ENCODE data around the gene CISD1. TPM values are rescaled to one million over a fixed set of nuclear protein-coding genes. Genes with fewer than 3 reads are reported as not detected.

Gene CISD1
- total and polyA plus RNA-seq, 9 of the 15 experiments (the other 6 are each of a cell fraction or from before 2014, with no cell fraction given) = 35.8 to 342 (median 118) TPM

- no peak for TF ChIP-seq NUFIP1 (IDR thresholded peaks at IDR 0.05; ENCODE audit: partially characterized antibody)
- TF ChIP-seq RFX1 (IDR thresholded peaks at IDR 0.05) = no peak
- peak; percentile 72 for TF ChIP-seq MAX (CRISPR knock-in tag; IDR thresholded peaks at IDR 0.05)
- no peak for TF ChIP-seq MYNN (IDR thresholded peaks at IDR 0.05)
- no peak for TF ChIP-seq MYNN (CRISPR knock-in tag; IDR thresholded peaks at IDR 0.05)
- TF ChIP-seq ERF (CRISPR knock-in tag; IDR thresholded peaks at IDR 0.05) = 0 out of 2 replicates have a peak, but pooled peaks have one; percentile 46
- TF ChIP-seq JUND (IDR thresholded peaks at IDR 0.05; ENCODE audit: borderline replicate concordance, low read depth, low read length) = peak; percentile 8; the same call in 1 of the 2 replicates
- TF ChIP-seq JUND (tag; IDR thresholded peaks at IDR 0.05; ENCODE audit: borderline replicate concordance, low read depth, low read length) = no peak; the same call in 2 of the 3 replicates
- peak; percentile 87; the same call in 1 of the 2 replicates for TF ChIP-seq E2F4 (CRISPR knock-in tag; IDR thresholded peaks at IDR 0.05; ENCODE audit: low read depth)
- no peak for TF ChIP-seq ARHGAP35 (IDR thresholded peaks at IDR 0.05; ENCODE audit: partially characterized antibody)
- peak; percentile 57; the same call in 1 of the 2 replicates for TF ChIP-seq NCOA6 (IDR thresholded peaks at IDR 0.05)
- 0 out of 2 replicates have a peak, but pooled peaks have one; percentile 5 for TF ChIP-seq ETS1 (conservative IDR thresholded peaks at IDR 0.05; ENCODE audit: control insufficient read depth, low read depth, low read length)
- no peak for TF ChIP-seq DDX20 (tag; IDR thresholded peaks at IDR 0.05; ENCODE audit: low read depth)
- TF ChIP-seq SAP30 (IDR thresholded peaks at IDR 0.05; ENCODE audit: borderline replicate concordance, insufficient read depth, low read depth, low read length, poor library complexity, severe bottlenecking) = peak; percentile 86
- 0 out of 2 replicates have a peak, but pooled peaks have one; percentile 72 for TF ChIP-seq NR4A1 (CRISPR knock-in tag; IDR thresholded peaks at IDR 0.05)
- no peak for TF ChIP-seq NR4A1 (tag; IDR thresholded peaks at IDR 0.05)
- no peak for TF ChIP-seq E2F8 (IDR thresholded peaks at IDR 0.05; ENCODE audit: low read depth, partially characterized antibody)
- peak; percentile 78; the same call in 1 of the 2 replicates for TF ChIP-seq TFAP4 (CRISPR knock-in tag; IDR thresholded peaks at IDR 0.05; ENCODE audit: borderline replicate concordance)
- TF ChIP-seq MYC (IDR thresholded peaks at IDR 0.05; ENCODE audit: low read depth, low read length) = peak; percentile 31; the same call in 1 of the 2 replicates
- TF ChIP-seq MYC (CRISPR knock-in tag; IDR thresholded peaks at IDR 0.05; ENCODE audit: borderline replicate concordance, low read depth) = no peak
- 0 out of 2 replicates have a peak, but pooled peaks have one; percentile 30 for TF ChIP-seq TCF7 (IDR thresholded peaks at IDR 0.05; ENCODE audit: borderline replicate concordance)
Measured at GRCh38 chr10:58267713-58268453, 1.1 kb upstream of the CISD1 start, which contains the start of gene IPMK (continued).
